ENCODE results near the gene SMOC1. TPM values are rescaled to one million over a fixed set of nuclear protein-coding genes. Genes with fewer than 3 reads are reported as not detected.

Gene SMOC1
- total RNA-seq, 4 donors from 2014 or later = 0.72 to 3.1 (median 1.6) TPM

GRCh38 chr14:70019695-70020094 is 140.5 kb downstream of the SMOC1 start:
- no peak for TF ChIP-seq EP300 (IDR thresholded peaks at IDR 0.05)
- no peak for TF ChIP-seq POLR2AphosphoS5 (IDR thresholded peaks at IDR 0.05)
- TF ChIP-seq CTCF (IDR thresholded peaks at IDR 0.05) = no peak
- no peak for TF ChIP-seq POLR2A (IDR thresholded peaks at IDR 0.05)
- no peak overlapping the region for H3K4me3 ChIP-seq
- H3K9me3 ChIP-seq = no peaks in the 10 kb centered on the region
- no peak overlapping the region for H3K27ac ChIP-seq
- peaks cover 16% of the 10 kb centered on the region for H3K4me1 ChIP-seq
- H3K27me3 ChIP-seq = no peaks in the 10 kb centered on the region
- DNase-seq (ENCODE audit: low spot score in 2 of 2) = no peak
- no peaks in the 10 kb centered on the region for H3K36me3 ChIP-seq

DNA sequence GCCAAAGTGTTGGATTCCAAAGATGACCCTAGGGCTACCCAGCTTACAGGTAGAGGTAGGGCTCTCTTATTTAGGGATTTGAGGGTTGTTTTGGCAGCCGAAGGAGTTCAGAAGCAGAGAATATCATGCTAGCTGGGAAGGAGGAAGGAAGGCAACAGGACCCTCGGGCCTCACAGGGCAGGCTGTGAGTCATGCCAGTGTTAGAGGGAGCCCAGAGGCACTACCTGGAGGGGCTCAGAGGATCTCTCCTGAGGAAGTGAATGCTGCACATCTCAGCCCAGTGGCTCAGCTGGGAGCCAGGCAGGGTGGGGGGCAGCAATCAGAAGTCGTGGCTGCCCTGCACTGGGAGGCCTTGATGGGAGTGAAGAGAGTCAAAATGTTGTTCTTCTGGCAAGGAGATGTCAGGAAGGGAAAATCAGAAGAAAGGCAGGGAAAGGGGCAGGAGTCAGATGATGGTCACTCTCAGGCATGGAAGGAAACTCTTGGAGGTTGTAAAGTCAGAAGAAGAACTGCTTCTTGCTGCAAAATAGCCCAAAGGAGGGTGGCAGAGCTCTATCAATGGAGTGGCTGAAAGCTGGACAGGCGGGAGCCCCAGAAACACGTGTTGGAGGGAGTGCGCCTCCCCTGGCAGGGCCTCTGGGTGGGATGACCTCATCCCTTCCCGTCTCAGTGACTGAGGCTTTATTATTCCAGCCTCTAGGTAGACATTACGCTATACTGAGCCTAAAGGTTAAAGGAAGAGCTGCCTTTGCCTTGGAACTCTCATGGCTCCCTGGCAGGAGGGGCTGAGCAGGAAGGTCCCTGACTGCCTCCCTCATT is 141.3 kb downstream of the SMOC1 start:
- 68% methylated on average over 8 of the region's 8 CpGs for WGBS
- TF ChIP-seq EP300 (IDR thresholded peaks at IDR 0.05) (no peak), POLR2A (IDR thresholded peaks at IDR 0.05) (no peak), POLR2AphosphoS5 (IDR thresholded peaks at IDR 0.05) (no peak), CTCF (IDR thresholded peaks at IDR 0.05) (no peak)
- no peaks in the 10 kb centered on the region for H3K9me3 ChIP-seq
- no peak overlapping the region for H3K4me3 ChIP-seq
- no peak for DNase-seq (ENCODE audit: low spot score in 2 of 2)
- peaks cover 16% of the 10 kb centered on the region for H3K4me1 ChIP-seq
- no peak overlapping the region for H3K27ac ChIP-seq
- H3K36me3 ChIP-seq = no peaks in the 10 kb centered on the region
- H3K27me3 ChIP-seq = no peaks in the 10 kb centered on the region

DNA sequence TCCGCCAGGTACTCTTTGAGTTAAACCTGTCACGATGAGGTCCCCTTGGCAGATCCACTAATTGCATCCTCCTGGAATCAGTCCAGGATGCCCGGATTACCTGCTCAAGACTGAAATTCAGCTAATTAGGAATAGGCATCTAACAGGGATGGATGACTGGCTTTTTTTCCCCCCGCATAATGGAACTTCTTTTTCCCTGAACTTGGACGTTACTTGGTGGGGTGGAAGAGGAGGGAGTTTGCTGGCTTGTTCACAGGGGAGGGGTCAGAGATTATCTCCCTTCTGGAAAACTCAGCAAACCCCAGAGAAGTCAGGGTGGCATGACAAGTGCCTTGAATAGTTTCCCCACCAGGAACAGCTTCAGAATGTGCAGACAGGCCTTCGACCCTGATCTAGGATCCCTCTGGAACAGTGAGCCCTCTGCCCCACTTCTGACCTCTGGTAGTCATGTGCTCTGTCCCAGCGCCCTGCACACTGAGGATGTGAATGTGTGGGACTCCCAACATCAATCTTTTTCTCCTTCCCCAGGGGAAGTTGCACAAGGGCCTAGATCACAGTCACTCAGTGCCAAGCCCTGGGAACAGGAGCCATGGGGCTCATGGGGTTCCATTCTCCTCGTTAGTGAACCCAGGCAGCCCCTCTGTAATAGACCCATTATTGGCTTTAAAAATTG is 142.5 kb downstream of the SMOC1 start:
- H3K9me3 ChIP-seq = no peaks in the 10 kb centered on the region
- TF ChIP-seq POLR2A (IDR thresholded peaks at IDR 0.05) (no peak), POLR2AphosphoS5 (IDR thresholded peaks at IDR 0.05) (no peak), CTCF (IDR thresholded peaks at IDR 0.05) (no peak), EP300 (IDR thresholded peaks at IDR 0.05) (no peak)
- 74% methylated on average over 8 of the region's 8 CpGs for WGBS

GRCh38 chr14:70022771-70023445 is 143.7 kb downstream of the SMOC1 start:
- H3K27me3 ChIP-seq = peaks cover 3% of the 10 kb centered on the region
- TF ChIP-seq EP300 (IDR thresholded peaks at IDR 0.05) (no peak), CTCF (IDR thresholded peaks at IDR 0.05) (no peak), POLR2AphosphoS5 (IDR thresholded peaks at IDR 0.05) (no peak), POLR2A (IDR thresholded peaks at IDR 0.05) (no peak)
- H3K36me3 ChIP-seq = no peaks in the 10 kb centered on the region
- DNase-seq (ENCODE audit: low spot score in 2 of 2) = no peak
- no peak overlapping the region for H3K4me3 ChIP-seq
- H3K27ac ChIP-seq = no peak overlapping the region
- H3K9me3 ChIP-seq = no peaks in the 10 kb centered on the region
- H3K4me1 ChIP-seq = peaks cover 16% of the 10 kb centered on the region
- WGBS = 94% methylated on average over 15 of the region's 15 CpGs

More for the DNA sequence above, 142.5 kb downstream of the SMOC1 start:
- peaks cover 16% of the 10 kb centered on the region for H3K4me1 ChIP-seq
- H3K27me3 ChIP-seq = no peaks in the 10 kb centered on the region
- no peaks in the 10 kb centered on the region for H3K36me3 ChIP-seq
- no peak overlapping the region for H3K4me3 ChIP-seq
- DNase-seq (ENCODE audit: low spot score in 2 of 2) = no peak
- H3K27ac ChIP-seq = no peak overlapping the region

DNA sequence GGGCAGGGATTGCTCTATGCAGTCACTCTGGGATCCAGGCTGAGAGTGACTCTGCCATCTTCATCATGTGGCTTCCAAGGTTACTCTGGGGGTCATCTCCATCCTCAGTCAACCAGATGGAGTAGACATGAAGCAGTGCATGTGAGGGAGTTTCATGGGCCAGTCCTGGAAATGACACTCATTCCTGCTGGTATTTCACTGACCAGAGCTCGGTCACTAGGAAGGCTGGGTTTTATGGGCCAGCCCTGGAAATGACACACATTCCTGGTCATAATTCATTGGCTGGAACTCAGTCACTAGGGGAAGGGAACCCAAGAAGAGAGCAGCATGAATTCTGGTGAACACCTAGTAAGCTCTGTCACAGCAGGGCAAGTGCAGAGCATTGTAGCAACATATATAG is 144.7 kb downstream of the SMOC1 start:
- 67% methylated on average over 1 of the region's 1 CpG for WGBS
- H3K27ac ChIP-seq = no peak overlapping the region
- H3K27me3 ChIP-seq = peaks cover 10% of the 10 kb centered on the region
- no peaks in the 10 kb centered on the region for H3K9me3 ChIP-seq
- H3K4me3 ChIP-seq = no peak overlapping the region
- H3K36me3 ChIP-seq = no peaks in the 10 kb centered on the region
- no peak for DNase-seq (ENCODE audit: low spot score in 2 of 2)
- TF ChIP-seq CTCF (IDR thresholded peaks at IDR 0.05) (no peak), POLR2AphosphoS5 (IDR thresholded peaks at IDR 0.05) (no peak), EP300 (IDR thresholded peaks at IDR 0.05) (no peak), POLR2A (IDR thresholded peaks at IDR 0.05) (no peak)
- peaks cover 7% of the 10 kb centered on the region for H3K4me1 ChIP-seq

Data from suprapubic skin (tissue), 4 donors.